SK-N-SH treated with all-trans-retinoic acid at 6 μM for 48 hours (cell line): ENCODE results near the gene MAST3.

ENCODE experiments used
- ARNTL ChIP-seq: fragments of 450-650 bp; formaldehyde crosslinking; IDR thresholded peaks from 2 replicates; pipeline ENCODE4 v1.5.0; 2020; ENCODE audit warnings: low read depth, mild to moderate bottlenecking, moderate library complexity, borderline replicate concordance
- BACH2 ChIP-seq: fragments of 250-450 bp; sonication (Bioruptor Pico); IDR thresholded peaks from 2 replicates; pipeline ENCODE4 v1.9.0; 2021; ENCODE audit warnings: mild to moderate bottlenecking, borderline replicate concordance
- ISL1 ChIP-seq: fragments of 250-450 bp; sonication (Bioruptor Pico); IDR thresholded peaks from 2 replicates; pipeline ENCODE4 v2.1.2; 2022; ENCODE audit warnings: mild to moderate bottlenecking, moderate library complexity
- PATZ1 ChIP-seq: fragments of 250-450 bp; sonication (Bioruptor Pico); IDR thresholded peaks from 2 replicates; pipeline ENCODE4 v1.8.0; 2020; ENCODE audit warnings: mild to moderate bottlenecking, moderate library complexity, borderline replicate concordance
- PPARA ChIP-seq: fragments of 250-450 bp; sonication (Bioruptor Pico); IDR thresholded peaks from 2 replicates; pipeline ENCODE4 v1.5.0; 2020; ENCODE audit warnings: mild to moderate bottlenecking, borderline replicate concordance
- RARB ChIP-seq: fragments of 250-450 bp; sonication (Bioruptor Pico); IDR thresholded peaks from 2 replicates; pipeline ENCODE4 v1.8.0; 2021; ENCODE audit warnings: mild to moderate bottlenecking, moderate library complexity
- SNAI2 ChIP-seq: fragments of 250-450 bp; sonication (Bioruptor Pico); IDR thresholded peaks from 2 replicates; pipeline ENCODE4 v1.5.0; 2020; ENCODE audit warnings: mild to moderate bottlenecking, moderate library complexity
- TOX ChIP-seq: fragments of 250-450 bp; sonication (Bioruptor Pico); IDR thresholded peaks from 2 replicates; pipeline ENCODE4 v1.8.0; 2021; ENCODE audit warnings: mild to moderate bottlenecking, moderate library complexity, borderline replicate concordance
- TSHZ2 ChIP-seq: fragments of 250-450 bp; sonication (Bioruptor Pico); IDR thresholded peaks from 2 replicates; pipeline ENCODE4 v1.5.0; 2020; ENCODE audit warnings: mild to moderate bottlenecking, moderate library complexity
- ZFP3 ChIP-seq: fragments of 250-450 bp; sonication (Bioruptor Pico); IDR thresholded peaks from 2 replicates; pipeline ENCODE4 v1.5.0; 2020; ENCODE audit warnings: mild to moderate bottlenecking, moderate library complexity
- ZFP30 ChIP-seq: fragments of 450-650 bp; formaldehyde crosslinking; IDR thresholded peaks from 2 replicates; pipeline ENCODE4 v1.5.0; 2022; ENCODE audit warnings: mild to moderate bottlenecking, moderate library complexity
- ZNF565 ChIP-seq: fragments of 450-650 bp; formaldehyde crosslinking; conservative IDR thresholded peaks from 2 replicates; pipeline ENCODE4 v1.5.0; 2020; ENCODE audit warnings: low read depth, mild to moderate bottlenecking, moderate library complexity
- ZNF70 ChIP-seq: fragments of 450-650 bp; formaldehyde crosslinking; IDR thresholded peaks from 2 replicates; pipeline ENCODE4 v1.5.0; 2020; ENCODE audit warnings: mild to moderate bottlenecking, moderate library complexity
- TF ChIP-seq, protein P1 (sequence below): fragments of 250-450 bp; sonication (Bioruptor Pico); IDR thresholded peaks from 2 replicates; pipeline ENCODE4 v1.8.0; 2021; ENCODE audit warnings: low read depth, mild to moderate bottlenecking, moderate library complexity, borderline replicate concordance

- TF ChIP-seq ZFP30 (CRISPR knock-in tag) (no peak), ZNF70 (CRISPR knock-in tag) (no peak), TSHZ2 (CRISPR knock-in tag) (no peak), RARB (CRISPR knock-in tag) (no peak), ARNTL (no peak), ZFP3 (CRISPR knock-in tag) (no peak), BACH2 (no peak), PPARA (CRISPR knock-in tag) (no peak), PATZ1 (CRISPR knock-in tag) (no peak), SNAI2 (CRISPR knock-in tag) (no peak), TOX (CRISPR knock-in tag) (no peak), ZNF565 (no peak), ISL1 (no peak)
- TF ChIP-seq, protein P1, sequence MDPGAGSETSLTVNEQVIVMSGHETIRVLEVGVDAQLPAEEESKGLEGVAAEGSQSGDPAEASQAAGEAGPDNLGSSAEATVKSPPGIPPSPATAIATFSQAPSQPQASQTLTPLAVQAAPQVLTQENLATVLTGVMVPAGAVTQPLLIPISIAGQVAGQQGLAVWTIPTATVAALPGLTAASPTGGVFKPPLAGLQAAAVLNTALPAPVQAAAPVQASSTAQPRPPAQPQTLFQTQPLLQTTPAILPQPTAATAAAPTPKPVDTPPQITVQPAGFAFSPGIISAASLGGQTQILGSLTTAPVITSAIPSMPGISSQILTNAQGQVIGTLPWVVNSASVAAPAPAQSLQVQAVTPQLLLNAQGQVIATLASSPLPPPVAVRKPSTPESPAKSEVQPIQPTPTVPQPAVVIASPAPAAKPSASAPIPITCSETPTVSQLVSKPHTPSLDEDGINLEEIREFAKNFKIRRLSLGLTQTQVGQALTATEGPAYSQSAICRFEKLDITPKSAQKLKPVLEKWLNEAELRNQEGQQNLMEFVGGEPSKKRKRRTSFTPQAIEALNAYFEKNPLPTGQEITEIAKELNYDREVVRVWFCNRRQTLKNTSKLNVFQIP (CRISPR knock-in tag): no peak
Observed at GRCh38 chr19:18104793-18105131, 7.2 kb downstream of the MAST3 start.
